ENCODE measurements around the gene RABGAP1L.

- TF ChIP-seq, protein P1, sequence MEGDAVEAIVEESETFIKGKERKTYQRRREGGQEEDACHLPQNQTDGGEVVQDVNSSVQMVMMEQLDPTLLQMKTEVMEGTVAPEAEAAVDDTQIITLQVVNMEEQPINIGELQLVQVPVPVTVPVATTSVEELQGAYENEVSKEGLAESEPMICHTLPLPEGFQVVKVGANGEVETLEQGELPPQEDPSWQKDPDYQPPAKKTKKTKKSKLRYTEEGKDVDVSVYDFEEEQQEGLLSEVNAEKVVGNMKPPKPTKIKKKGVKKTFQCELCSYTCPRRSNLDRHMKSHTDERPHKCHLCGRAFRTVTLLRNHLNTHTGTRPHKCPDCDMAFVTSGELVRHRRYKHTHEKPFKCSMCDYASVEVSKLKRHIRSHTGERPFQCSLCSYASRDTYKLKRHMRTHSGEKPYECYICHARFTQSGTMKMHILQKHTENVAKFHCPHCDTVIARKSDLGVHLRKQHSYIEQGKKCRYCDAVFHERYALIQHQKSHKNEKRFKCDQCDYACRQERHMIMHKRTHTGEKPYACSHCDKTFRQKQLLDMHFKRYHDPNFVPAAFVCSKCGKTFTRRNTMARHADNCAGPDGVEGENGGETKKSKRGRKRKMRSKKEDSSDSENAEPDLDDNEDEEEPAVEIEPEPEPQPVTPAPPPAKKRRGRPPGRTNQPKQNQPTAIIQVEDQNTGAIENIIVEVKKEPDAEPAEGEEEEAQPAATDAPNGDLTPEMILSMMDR (IDR thresholded peaks at IDR 0.05): no peak
- TF ChIP-seq POLR2A (IDR thresholded peaks at IDR 0.05): no peak
Observed at GRCh38 chr1:174399211-174399610, 239.9 kb downstream of the RABGAP1L start.

All from thyroid gland (tissue), 4 donors.